GM19025 (cell line): ENCODE data around the gene KCNJ6.

ENCODE experiments used
- ATAC-seq: cut with Tn5 transposase; IDR thresholded peaks from one replicate; pipeline ENCODE4 v1.9.1; 2021; ENCODE audit warnings: mild to moderate bottlenecking, low read depth, moderate library complexity; ENCODE audit not compliant: unreplicated experiment

The KCNJ6 gene

GRCh38 chr21:37907076-37907475 lies 9.2 kb downstream of the KCNJ6 start:
- no peak for ATAC-seq

DNA sequence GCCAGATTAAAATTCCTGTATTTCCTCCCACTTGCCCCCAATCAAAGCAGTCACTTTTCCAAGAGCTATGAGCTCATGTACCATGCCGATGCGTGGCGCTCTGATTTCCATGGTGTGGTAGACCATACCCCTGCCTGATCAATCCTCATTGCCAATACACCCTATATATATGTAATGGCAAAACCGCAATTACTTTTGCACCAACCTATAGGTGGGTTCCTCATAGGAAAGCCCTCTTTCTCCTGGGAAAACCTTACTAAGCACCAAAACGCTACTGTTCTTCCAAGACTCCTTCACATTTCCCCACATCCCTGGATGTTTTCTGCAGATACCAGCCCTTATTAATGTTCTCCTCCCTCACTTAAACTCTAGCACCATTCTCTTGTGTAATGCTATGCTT lies 11.0 kb downstream of the KCNJ6 start:
- no peak for ATAC-seq

- ATAC-seq, result no peak
Observed at GRCh38 chr21:37904856-37905255, 11.4 kb downstream of the KCNJ6 start.

- ATAC-seq, result no peak
Observed at GRCh38 chr21:37903396-37903795, 12.9 kb downstream of the KCNJ6 start.

- no peak for ATAC-seq
Observed at GRCh38 chr21:37899146-37899545, 17.1 kb downstream of the KCNJ6 start.

DNA sequence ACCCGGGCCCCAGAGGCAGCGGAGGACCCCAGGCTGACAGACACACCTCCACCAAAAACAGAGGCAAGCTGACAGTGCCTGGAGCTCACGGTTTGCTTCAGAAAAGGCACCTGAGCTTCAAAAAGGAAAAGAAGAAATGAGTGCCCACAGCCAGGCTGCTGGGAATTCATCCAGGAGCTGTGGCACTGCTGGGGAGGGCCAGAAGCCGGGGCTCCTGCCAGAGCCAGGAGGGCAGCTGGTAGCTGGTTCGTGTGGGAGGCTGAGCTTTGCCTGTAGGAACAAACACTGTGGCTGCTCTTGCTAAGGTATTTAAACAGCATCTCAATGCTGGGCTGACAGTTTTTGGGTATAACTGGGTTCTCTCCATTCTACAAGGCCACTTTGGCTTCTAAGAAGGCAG lies 19.5 kb downstream of the KCNJ6 start:
- no peak for ATAC-seq

- no peak for ATAC-seq
Observed at GRCh38 chr21:37891972-37892371, 24.3 kb downstream of the KCNJ6 start.

DNA sequence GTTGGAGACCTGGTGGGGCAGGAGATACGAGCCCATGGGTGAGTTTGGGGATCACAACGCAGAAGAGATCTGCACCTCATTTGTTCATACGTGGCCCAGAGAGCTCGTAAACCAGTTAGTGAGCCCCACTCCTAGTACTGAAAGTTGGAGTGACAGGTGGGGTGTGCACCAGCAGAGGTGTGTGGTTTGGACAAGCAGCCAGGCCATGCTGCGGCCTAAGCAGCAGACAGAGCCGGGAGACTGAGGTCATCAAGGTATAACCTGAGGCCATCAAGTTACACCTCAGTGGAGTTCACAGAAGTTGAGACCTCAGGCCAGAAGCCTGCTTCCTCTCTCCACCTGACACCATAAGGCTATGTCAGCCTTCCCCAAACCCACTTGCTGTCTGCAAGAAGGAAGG lies 27.6 kb downstream of the KCNJ6 start:
- ATAC-seq, result no peak

DNA sequence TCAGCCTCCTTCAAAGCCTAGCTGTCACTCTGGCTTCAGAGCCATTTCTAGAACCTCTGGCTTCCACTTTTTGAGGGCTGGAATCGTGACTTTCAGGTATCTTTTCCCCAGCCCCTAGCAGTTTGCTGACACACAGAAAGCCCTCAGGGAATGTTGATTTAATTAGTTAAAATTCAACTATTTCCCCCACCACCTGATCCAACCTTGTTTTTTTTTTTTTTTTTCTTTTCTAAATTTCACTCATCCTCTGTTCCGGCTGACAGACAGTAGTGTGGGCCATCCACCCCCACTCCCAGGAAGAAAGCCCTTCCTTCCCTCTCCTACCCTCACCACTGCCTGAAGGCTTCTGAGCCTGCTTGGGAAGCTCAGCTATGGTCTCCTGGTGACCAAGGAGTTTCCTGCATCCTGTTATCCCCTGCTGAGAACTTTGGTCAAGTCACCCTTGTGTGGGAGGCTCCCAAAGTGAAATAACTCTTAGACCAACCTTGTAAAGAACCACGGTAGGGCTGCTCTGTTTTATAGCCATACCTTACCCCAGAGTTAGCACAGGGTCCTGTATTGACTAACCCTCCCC lies 29.4 kb downstream of the KCNJ6 start:
- ATAC-seq, result no peak

GRCh38 chr21:37886120-37886519 lies 30.1 kb downstream of the KCNJ6 start:
- no peak for ATAC-seq

DNA sequence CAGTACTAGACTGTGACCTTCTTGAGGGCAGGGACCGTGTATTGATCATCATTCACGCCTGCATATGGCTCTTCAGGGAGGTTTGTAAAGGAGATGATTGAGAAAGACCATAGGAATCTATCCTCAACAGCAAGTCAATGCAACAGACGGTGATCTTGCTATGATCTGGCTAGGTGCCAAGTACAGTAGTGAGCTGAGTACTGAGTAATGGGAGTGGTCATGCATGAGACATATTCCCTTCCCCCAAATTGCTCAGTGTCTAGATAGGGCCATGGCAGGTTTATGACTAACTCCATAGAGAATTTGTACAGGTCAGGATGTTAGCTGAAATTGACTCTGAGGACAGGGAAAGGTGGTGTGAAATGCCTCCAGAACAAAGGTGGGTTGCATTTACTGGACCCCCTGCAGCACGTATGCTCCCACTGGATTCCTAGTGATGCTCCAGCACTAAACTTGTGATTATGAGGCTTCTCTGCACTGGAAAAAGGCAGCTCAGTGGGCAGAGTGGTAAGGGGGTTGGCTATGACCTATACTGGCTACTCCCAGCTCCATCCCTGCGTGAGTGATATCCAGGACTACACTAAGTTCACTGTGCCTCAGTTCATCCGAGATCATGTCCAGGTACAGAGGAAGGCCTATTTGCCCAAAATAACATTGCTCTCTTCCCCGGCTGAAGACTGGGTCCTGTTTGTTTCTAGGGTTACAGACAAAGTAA lies 37.2 kb downstream of the KCNJ6 start:
- no peak for ATAC-seq

- no peak for ATAC-seq
Observed at GRCh38 chr21:37877888-37878684, 38.2 kb downstream of the KCNJ6 start.

- ATAC-seq, result no peak
Observed at GRCh38 chr21:37877171-37877570, 39.1 kb downstream of the KCNJ6 start.

- ATAC-seq, result no peak
Observed at GRCh38 chr21:37876561-37876960, 39.7 kb downstream of the KCNJ6 start.

- peak; percentile 55 for ATAC-seq
Observed at GRCh38 chr21:37874904-37875780, 41.1 kb downstream of the KCNJ6 start.

DNA sequence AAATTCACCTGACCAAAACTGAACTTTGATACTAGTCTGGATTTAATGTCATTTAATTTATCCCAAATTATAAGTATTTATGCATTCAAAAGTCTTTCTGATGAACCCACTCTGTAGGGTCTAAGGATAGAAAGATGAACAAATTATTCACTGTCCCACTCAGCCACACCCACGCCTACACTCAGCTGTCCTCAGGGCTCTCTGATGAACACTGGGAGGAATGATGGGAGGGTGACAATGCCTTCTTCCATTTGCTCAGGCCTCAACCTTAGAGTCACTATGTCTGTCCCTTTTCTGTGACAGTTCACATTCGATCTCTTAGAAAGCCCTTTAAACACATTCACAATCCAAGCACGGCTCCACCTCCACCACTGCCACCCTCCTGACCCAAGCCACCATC lies 41.8 kb downstream of the KCNJ6 start:
- ATAC-seq, result no peak

DNA sequence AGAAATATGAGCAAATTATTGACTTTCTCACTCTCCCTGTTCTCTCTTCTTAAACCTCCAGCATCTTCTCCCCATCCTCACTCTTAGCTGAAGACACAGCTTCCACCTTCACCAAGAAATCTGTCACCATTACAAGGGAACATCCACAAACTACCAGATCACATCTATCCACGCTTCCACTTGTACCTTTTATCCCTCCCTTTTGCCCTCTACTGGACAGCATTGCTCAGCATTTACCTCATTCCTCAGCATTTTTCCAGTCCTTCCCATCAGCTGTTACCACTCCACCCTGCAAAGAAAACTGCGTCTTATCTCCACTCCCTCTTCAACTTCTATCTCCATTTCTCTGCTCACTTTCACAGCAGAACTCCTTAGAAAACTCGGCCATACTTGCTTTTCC lies 42.6 kb downstream of the KCNJ6 start:
- ATAC-seq, result no peak

DNA sequence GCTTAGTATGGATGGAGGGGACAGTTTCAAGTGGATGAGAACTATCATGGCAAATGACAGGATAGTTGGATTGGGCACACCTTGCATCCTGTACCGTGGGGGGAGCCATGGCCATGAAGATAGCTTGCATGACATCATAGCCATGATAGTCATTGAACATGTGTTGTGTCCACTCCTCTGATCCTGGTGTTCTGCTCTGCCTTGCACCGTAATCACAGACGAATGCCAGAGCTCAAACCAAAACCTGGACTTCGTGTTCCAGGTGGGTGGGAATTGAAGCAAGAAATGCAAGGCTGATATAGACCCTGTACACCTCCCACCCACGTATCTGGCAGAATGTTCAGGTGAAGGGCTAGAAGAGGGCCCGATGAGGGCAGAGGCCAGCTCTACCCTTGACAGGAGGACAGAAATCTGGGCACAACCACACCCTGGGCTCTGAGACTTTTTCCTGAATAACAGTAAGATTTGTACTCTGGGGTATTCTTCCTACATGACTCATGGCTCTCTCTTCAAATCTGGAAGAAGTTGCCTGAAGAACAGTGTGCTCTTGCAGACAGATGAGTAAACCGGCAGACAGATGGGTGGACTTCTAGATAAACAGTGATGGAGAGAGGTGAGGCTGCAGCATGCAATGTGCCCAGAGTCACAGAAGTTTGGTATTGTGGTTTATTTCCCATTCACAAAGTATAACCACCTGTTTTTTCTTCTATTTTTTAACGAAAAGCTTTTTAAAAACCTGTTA lies 45.0 kb downstream of the KCNJ6 start:
- no peak for ATAC-seq

GRCh38 chr21:37870221-37870620 lies 46.0 kb downstream of the KCNJ6 start:
- no peak for ATAC-seq

GRCh38 chr21:37869661-37870060 lies 46.6 kb downstream of the KCNJ6 start:
- ATAC-seq, result no peak
